ENCODE data around the gene REXO5.

DNA sequence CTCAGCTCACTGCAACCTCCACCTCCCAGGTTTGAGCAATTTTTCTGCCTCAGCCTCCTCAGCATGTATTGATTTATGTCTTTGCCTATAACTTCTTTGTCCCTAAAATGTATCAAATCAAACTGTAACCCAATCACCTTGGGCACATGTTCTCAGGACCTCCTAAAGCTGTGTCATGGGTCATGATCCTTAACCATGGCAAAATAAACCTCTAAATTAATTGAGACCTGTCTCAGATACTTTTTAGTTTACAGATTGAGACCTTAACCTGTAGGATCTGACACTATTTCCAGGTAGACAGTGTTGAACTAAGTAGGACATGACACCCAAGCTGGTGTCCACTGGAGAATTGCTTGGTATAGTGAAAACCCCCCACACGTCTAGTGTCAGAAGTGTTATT is 45.2 kb upstream of the REXO5 start:
- TF ChIP-seq, protein P1, sequence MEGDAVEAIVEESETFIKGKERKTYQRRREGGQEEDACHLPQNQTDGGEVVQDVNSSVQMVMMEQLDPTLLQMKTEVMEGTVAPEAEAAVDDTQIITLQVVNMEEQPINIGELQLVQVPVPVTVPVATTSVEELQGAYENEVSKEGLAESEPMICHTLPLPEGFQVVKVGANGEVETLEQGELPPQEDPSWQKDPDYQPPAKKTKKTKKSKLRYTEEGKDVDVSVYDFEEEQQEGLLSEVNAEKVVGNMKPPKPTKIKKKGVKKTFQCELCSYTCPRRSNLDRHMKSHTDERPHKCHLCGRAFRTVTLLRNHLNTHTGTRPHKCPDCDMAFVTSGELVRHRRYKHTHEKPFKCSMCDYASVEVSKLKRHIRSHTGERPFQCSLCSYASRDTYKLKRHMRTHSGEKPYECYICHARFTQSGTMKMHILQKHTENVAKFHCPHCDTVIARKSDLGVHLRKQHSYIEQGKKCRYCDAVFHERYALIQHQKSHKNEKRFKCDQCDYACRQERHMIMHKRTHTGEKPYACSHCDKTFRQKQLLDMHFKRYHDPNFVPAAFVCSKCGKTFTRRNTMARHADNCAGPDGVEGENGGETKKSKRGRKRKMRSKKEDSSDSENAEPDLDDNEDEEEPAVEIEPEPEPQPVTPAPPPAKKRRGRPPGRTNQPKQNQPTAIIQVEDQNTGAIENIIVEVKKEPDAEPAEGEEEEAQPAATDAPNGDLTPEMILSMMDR (IDR thresholded peaks at IDR 0.05; ENCODE audit: low read depth, low read length, poor library complexity, severe bottlenecking): no peak
- TF ChIP-seq EZH2phosphoT487 (IDR thresholded peaks at IDR 0.05; ENCODE audit: borderline replicate concordance, low read length): no peak
